OCI-LY7 (cell line): ENCODE results near the gene GOLGA8J. TPM values are rescaled to one million over a fixed set of nuclear protein-coding genes. Genes with fewer than 3 reads are reported as not detected.
A peak's percentile ranks its signal among the peaks of the same experiment; 100 is the strongest.
"Not testable (repeated sequence)": the region's sequence is repeated elsewhere in the genome, so short reads cannot be mapped to it uniquely, and the experiment has no call there.

Experiments used
- BruUV-seq: library from RNA; stranded (reverse); fragments of 400-500 nt; replicated peaks from 2 replicates; lab custom pipeline; 2021; lab: Mats Ljungman, UMichigan
- CTCF ChIA-PET: fragments of 300-600 bp; sonication (Branson Sonifier 250); formaldehyde crosslinking; loops from one replicate; lab custom pipeline; 2022; ENCODE audit warnings: antibody characterized with exemption; ENCODE audit not compliant: unreplicated experiment; lab: Charles Lee
- POLR2A ChIA-PET: fragments of 300-600 bp; sonication (Branson Sonifier 250); formaldehyde crosslinking; loops from one replicate; lab custom pipeline; 2022; ENCODE audit warnings: antibody characterized with exemption; lab: Charles Lee
- DNase-seq: peaks from one replicate; pipeline ENCODE4 v3.0.0-alpha.2; 2015; ENCODE audit warnings: low spot score
- H2AFZ ChIP-seq: fragments of 200-600 bp; sonication (generic), shearing (Covaris generic); 2 replicates; pipeline ENCODE4 v1.6.1; 2014; ENCODE audit warnings: mild to moderate bottlenecking, antibody characterized with exemption, low read length, moderate library complexity
- H3K27ac ChIP-seq: fragments of 200-600 bp; sonication (generic); 2 replicates; pipeline ENCODE4 v1.5.1; 2014; ENCODE audit warnings: mixed run types, low read depth, mild to moderate bottlenecking, moderate library complexity, low read length, inconsistent platforms; ENCODE audit not compliant: poor library complexity, severe bottlenecking
- H3K36me3 ChIP-seq: fragments of 200-600 bp; sonication (generic); 2 replicates; pipeline ENCODE4 v1.6.1; 2014; ENCODE audit warnings: mild to moderate bottlenecking, antibody characterized with exemption, low read length, moderate library complexity, mixed read lengths; ENCODE audit not compliant: insufficient read depth
- H3K4me1 ChIP-seq: fragments of 200-600 bp; sonication (generic); 2 replicates; pipeline ENCODE4 v1.5.1; 2014; ENCODE audit warnings: mild to moderate bottlenecking, low read length; ENCODE audit not compliant: insufficient read depth, poor library complexity, severe bottlenecking
- H3K4me2 ChIP-seq: fragments of 200-600 bp; sonication (generic); 2 replicates; pipeline ENCODE4 v1.6.1; 2014; ENCODE audit warnings: mild to moderate bottlenecking, low read length
- H3K4me3 ChIP-seq: fragments of 200-600 bp; sonication (generic); 2 replicates; pipeline ENCODE4 v1.5.1; 2014; ENCODE audit warnings: mild to moderate bottlenecking, low read depth, low read length; ENCODE audit not compliant: poor library complexity, severe bottlenecking
- H3K79me2 ChIP-seq: fragments of 200-600 bp; sonication (generic); 2 replicates; pipeline ENCODE4 v1.6.1; 2016; ENCODE audit warnings: low read depth, mild to moderate bottlenecking, low read length, moderate library complexity, mixed read lengths; ENCODE audit not compliant: insufficient read depth
- H3K9me2 ChIP-seq: fragments of 200-600 bp; sonication (generic); 2 replicates; pipeline ENCODE4 v1.6.1; 2016; ENCODE audit warnings: mild to moderate bottlenecking, low read length, mixed read lengths; ENCODE audit not compliant: insufficient read depth
- H3K9me3 ChIP-seq: fragments of 200-600 bp; sonication (generic); 2 replicates; pipeline ENCODE4 v1.6.1; 2014; ENCODE audit warnings: mild to moderate bottlenecking, mixed run types, low read length, mixed read lengths
- H4K20me1 ChIP-seq: fragments of 200-600 bp; sonication (generic); 2 replicates; pipeline ENCODE4 v1.6.1; 2014; ENCODE audit warnings: mild to moderate bottlenecking, antibody characterized with exemption, low read length, moderate library complexity, mixed read lengths; ENCODE audit not compliant: insufficient read depth
- intact Hi-C: fragments of 100-400 bp; cut with micrococcal nuclease; formaldehyde crosslinking; loops from one replicate; pipeline ENCODE4 v1.10.0; 2022; ENCODE audit not compliant: unreplicated experiment
- small RNA-seq: library from RNA; depleted of rRNA; stranded (forward); fragments of <200 nt; gene quantifications from one replicate; pipeline ENCODE3, GENCODE V24; 2014
- total RNA-seq, 2 experiments: library from RNA; depleted of rRNA in 1 of 2; stranded (reverse); fragments of >200 nt in 1 of 2; shearing (Covaris generic) in 1 of 2; gene quantifications; 2 replicates each; pipeline ENCODE4 v1.2.3, GENCODE V29; 2014 to 2022
- TF ChIP-seq, protein P1 (sequence below): fragments of 200-600 bp; sonication (generic); conservative IDR thresholded peaks from 2 replicates; pipeline ENCODE4 v1.5.1; 2014; ENCODE audit warnings: mild to moderate bottlenecking, antibody characterized with exemption, low read length, moderate library complexity, mixed read lengths

Gene GOLGA8J
- total RNA-seq, 2 experiments from 2014 or later: not detected

DNA sequence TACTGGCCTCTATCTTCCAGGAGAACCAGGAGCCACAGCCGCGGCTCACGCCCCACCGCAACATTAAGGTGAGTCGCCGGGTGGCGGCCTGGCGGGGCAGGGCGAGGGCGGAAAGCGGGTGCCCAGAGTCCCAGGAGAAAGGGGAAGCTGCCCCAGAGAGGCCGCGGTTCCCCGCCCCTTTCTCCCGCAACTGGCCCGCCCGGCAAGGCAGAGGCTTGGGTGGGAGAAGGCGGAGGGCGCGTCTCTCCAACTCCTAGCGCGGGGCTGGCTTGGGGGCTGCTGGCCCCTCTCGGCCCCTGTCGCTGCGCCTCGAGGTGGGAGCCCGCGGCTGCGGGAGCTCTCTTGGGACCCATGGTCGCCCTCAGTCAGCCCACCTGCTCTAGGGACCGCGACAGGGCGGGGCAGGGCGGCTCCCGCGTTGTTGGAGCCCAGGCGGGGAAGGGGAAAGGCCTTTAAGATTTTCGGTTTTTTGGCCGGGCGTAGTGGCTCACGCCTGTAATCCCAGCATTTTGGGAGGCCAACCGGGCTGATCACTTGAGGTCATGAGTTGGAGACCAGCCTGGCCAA, 21.3 kb downstream of the GOLGA8J start:
- not testable (repeated sequence) for H3K4me2 ChIP-seq

DNA sequence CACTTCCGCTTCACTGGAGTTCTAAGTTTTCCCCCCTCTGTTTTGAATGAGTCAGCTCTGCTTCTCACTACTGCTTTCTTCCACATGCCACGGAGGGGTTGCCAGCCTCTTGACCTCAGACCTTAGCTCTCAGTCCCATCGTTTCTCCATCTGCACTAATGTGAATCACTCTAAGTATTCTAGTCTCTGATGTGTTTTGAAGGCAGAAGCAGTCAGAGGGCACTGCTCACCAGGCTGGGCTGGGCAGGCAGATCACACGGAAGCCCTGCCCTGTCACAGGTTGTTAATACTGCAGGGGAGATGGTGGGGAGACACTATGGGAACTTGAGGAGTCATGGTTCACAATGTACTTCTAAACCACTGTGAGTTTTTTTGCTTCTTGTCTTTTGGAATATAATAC, 27.8 kb downstream of the GOLGA8J start:
- H3K4me3 ChIP-seq, H3K79me2 ChIP-seq, H2AFZ ChIP-seq, H3K27ac ChIP-seq, H3K36me3 ChIP-seq, H3K9me3 ChIP-seq, H3K4me2 ChIP-seq, CTCF ChIA-PET, intact Hi-C loops, BruUV-seq, POLR2A ChIA-PET, DNase-seq, H3K4me1 ChIP-seq, H3K9me2 ChIP-seq, H4K20me1 ChIP-seq: not testable (repeated sequence)

More for the DNA sequence above, 21.3 kb downstream of the GOLGA8J start:
- H4K20me1 ChIP-seq, H3K79me2 ChIP-seq, H2AFZ ChIP-seq, H3K9me3 ChIP-seq, H3K4me1 ChIP-seq, CTCF ChIA-PET, intact Hi-C loops, H3K9me2 ChIP-seq, DNase-seq, H3K27ac ChIP-seq, POLR2A ChIA-PET, H3K4me3 ChIP-seq, H3K36me3 ChIP-seq, BruUV-seq: not testable (repeated sequence)

DNA sequence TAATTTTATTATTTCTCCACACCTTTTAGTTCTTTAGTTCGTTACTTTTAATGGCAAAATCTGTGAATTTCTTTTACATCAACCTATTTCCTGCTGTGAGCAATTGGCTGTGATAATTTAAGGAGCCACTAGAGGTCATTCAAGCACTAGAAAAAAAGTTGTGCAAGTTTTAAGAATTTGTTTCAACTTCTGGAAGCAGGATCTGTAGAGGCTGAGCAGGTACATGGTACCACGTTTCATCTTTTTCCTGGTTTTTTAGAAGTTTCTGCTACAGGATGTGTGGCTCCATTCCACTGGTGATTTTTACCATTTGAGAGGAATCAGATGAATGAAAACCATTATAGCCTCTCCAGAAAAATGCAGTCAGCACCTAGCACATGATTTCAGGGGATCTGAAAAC, 47.3 kb downstream of the GOLGA8J start:
- H3K9me3 ChIP-seq, H4K20me1 ChIP-seq, H3K4me3 ChIP-seq, CTCF ChIA-PET, H3K36me3 ChIP-seq, H2AFZ ChIP-seq, H3K4me1 ChIP-seq, H3K79me2 ChIP-seq, H3K27ac ChIP-seq, H3K4me2 ChIP-seq, intact Hi-C loops, POLR2A ChIA-PET, H3K9me2 ChIP-seq, BruUV-seq: not testable (repeated sequence)
- DNase-seq: peak; percentile 0
- TF ChIP-seq, protein P1, sequence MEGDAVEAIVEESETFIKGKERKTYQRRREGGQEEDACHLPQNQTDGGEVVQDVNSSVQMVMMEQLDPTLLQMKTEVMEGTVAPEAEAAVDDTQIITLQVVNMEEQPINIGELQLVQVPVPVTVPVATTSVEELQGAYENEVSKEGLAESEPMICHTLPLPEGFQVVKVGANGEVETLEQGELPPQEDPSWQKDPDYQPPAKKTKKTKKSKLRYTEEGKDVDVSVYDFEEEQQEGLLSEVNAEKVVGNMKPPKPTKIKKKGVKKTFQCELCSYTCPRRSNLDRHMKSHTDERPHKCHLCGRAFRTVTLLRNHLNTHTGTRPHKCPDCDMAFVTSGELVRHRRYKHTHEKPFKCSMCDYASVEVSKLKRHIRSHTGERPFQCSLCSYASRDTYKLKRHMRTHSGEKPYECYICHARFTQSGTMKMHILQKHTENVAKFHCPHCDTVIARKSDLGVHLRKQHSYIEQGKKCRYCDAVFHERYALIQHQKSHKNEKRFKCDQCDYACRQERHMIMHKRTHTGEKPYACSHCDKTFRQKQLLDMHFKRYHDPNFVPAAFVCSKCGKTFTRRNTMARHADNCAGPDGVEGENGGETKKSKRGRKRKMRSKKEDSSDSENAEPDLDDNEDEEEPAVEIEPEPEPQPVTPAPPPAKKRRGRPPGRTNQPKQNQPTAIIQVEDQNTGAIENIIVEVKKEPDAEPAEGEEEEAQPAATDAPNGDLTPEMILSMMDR: 0 out of 2 replicates have a peak, but pooled peaks have one; percentile 20

DNA sequence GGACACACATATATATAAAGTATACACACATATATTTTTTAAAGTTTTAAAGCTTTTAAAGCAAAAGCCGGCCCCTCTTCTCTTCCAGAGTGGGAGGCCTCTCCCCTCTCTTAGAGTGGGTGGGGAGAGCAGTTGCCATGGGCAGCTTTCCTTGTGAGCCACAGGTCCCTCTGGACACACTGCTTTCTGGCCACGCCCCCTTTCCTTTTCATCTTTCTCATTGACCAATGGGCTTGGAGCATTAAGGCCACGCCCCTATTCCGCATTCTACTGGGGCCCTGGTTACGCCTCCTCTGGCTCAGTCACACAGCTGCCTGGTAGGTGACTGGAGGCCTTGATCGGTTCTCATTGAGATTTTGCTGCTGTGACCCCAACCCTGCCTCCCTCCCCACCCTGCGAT, 52.0 kb downstream of the GOLGA8J start, which contains the start of gene GOLGA8T:
Gene GOLGA8T (plus strand): TSS at position 301 of the 400 bp plus-strand sequence. CDS start 98 bp downstream, at position 399.
- H4K20me1 ChIP-seq, H3K79me2 ChIP-seq, CTCF ChIA-PET, H3K4me2 ChIP-seq, intact Hi-C loops, BruUV-seq, DNase-seq, H3K9me3 ChIP-seq, H2AFZ ChIP-seq, H3K4me3 ChIP-seq, POLR2A ChIA-PET, H3K36me3 ChIP-seq, H3K4me1 ChIP-seq, H3K9me2 ChIP-seq, H3K27ac ChIP-seq: not testable (repeated sequence)

Small RNA genes lying within 50 kb of the gene (small RNA-seq; reads per million reads assigned to genes)
- gene RF00096 (0.42 reads per million), gene RN7SL673P (not detected)

Other genes starting within 250 kb of the GOLGA8J start
- gene GOLGA8T, start 52.1 kb downstream of the GOLGA8J start, total RNA-seq (2014; rRNA removed; shearing (Covaris generic)): 1.2 TPM in 1 of 2 replicates, not detected in the other
- gene GOLGA8T, start 52.1 kb downstream of the GOLGA8J start, total RNA-seq (2022): not detected in 2 replicates